H9 (cell line): ENCODE results near the gene TFR2. TPM values are rescaled to one million over a fixed set of nuclear protein-coding genes. Genes with fewer than 3 reads are reported as not detected.

Experiments used
- DNase-seq: peaks from one replicate; pipeline ENCODE4 v3.0.0-alpha.2; 2017
- H2AFZ ChIP-seq: one replicate; pipeline ENCODE4 v1.6.1; 2013; ENCODE audit warnings: mild to moderate bottlenecking, low read length, control low read depth, moderate library complexity
- H2AK5ac ChIP-seq: 2 replicates; pipeline ENCODE4 v1.6.1; 2013; ENCODE audit warnings: low read length, control low read depth, mixed read lengths; ENCODE audit not compliant: insufficient read length
- H2BK120ac ChIP-seq: one replicate; pipeline ENCODE4 v1.6.1; 2013; ENCODE audit warnings: low read depth, mild to moderate bottlenecking, low read length, control low read depth, inconsistent platforms; ENCODE audit not compliant: poor library complexity, severe bottlenecking
- H2BK12ac ChIP-seq: 2 replicates; pipeline ENCODE4 v1.6.1; 2013; ENCODE audit warnings: low read length, control low read depth, mixed read lengths, low read depth; ENCODE audit not compliant: insufficient read length
- H2BK15ac ChIP-seq: 2 replicates; pipeline ENCODE4 v1.6.1; 2013; ENCODE audit warnings: low read depth, low read length, control low read depth
- H2BK20ac ChIP-seq: one replicate; pipeline ENCODE4 v1.6.1; 2013; ENCODE audit warnings: low read depth, mild to moderate bottlenecking, low read length, control low read depth, inconsistent platforms; ENCODE audit not compliant: poor library complexity, severe bottlenecking
- H2BK5ac ChIP-seq: 2 replicates; pipeline ENCODE4 v1.6.1; 2013; ENCODE audit warnings: low read length, control low read depth, mixed read lengths; ENCODE audit not compliant: insufficient read length
- H3K14ac ChIP-seq: 2 replicates; pipeline ENCODE4 v1.6.1; 2013; ENCODE audit warnings: low read length, control low read depth; ENCODE audit not compliant: insufficient read depth
- H3K18ac ChIP-seq: 2 replicates; pipeline ENCODE4 v1.6.1; 2013; ENCODE audit warnings: low read depth, mild to moderate bottlenecking, mixed read lengths, low read length, control low read depth; ENCODE audit not compliant: insufficient read length
- H3K23ac ChIP-seq: 2 replicates; pipeline ENCODE4 v1.6.1; 2013; ENCODE audit warnings: low read length, control low read depth, mixed read lengths, low read depth; ENCODE audit not compliant: insufficient read length
- H3K23me2 ChIP-seq: 2 replicates; pipeline ENCODE4 v1.6.1; 2013; ENCODE audit warnings: low read depth, mild to moderate bottlenecking, mixed read lengths, low read length, control low read depth; ENCODE audit not compliant: insufficient read length, poor library complexity, severe bottlenecking
- H3K27ac ChIP-seq: 2 replicates; pipeline ENCODE4 v1.5.1; 2013; ENCODE audit warnings: low read length, control low read depth, mixed read lengths, low read depth; ENCODE audit not compliant: insufficient read length
- H3K27me3 ChIP-seq: 2 replicates; pipeline ENCODE4 v1.6.1; 2013; ENCODE audit warnings: low read length, control low read depth, inconsistent platforms; ENCODE audit not compliant: insufficient read depth
- H3K4ac ChIP-seq: 2 replicates; pipeline ENCODE4 v1.6.1; 2013; ENCODE audit warnings: low read depth, mild to moderate bottlenecking, control low read depth, inconsistent platforms, low read length, moderate library complexity
- H3K4me1 ChIP-seq: 2 replicates; pipeline ENCODE4 v1.6.1; 2013; ENCODE audit warnings: low read length, control low read depth, inconsistent platforms; ENCODE audit not compliant: insufficient read depth
- H3K4me2 ChIP-seq: 2 replicates; pipeline ENCODE4 v1.6.1; 2013; ENCODE audit warnings: low read length, control low read depth, mixed read lengths; ENCODE audit not compliant: insufficient read length, insufficient read depth
- H3K56ac ChIP-seq: 2 replicates; pipeline ENCODE4 v1.6.1; 2013; ENCODE audit warnings: low read depth, mild to moderate bottlenecking, mixed read lengths, low read length, control low read depth; ENCODE audit not compliant: insufficient read length
- H3K79me1 ChIP-seq: 2 replicates; pipeline ENCODE4 v1.6.1; 2013; ENCODE audit warnings: low read depth, mild to moderate bottlenecking, moderate library complexity, low read length, control low read depth, inconsistent platforms; ENCODE audit not compliant: insufficient read depth, poor library complexity, severe bottlenecking
- H3K79me2 ChIP-seq: 2 replicates; pipeline ENCODE4 v1.6.1; 2013; ENCODE audit warnings: low read length, control low read depth, inconsistent platforms; ENCODE audit not compliant: insufficient read depth
- H3K9ac ChIP-seq: 2 replicates; pipeline ENCODE4 v1.6.1; 2013; ENCODE audit warnings: low read length, control low read depth, mixed read lengths; ENCODE audit not compliant: insufficient read length; ENCODE audit errors: extremely low read depth
- H3K9me3 ChIP-seq: one replicate; pipeline ENCODE4 v1.6.1; 2013; ENCODE audit warnings: low read depth, low read length, inconsistent platforms; ENCODE audit not compliant: control insufficient read depth
- H3T11ph ChIP-seq: one replicate; pipeline ENCODE4 v1.6.1; 2013; ENCODE audit warnings: mild to moderate bottlenecking, low read length, control low read depth, inconsistent platforms
- H4K20me1 ChIP-seq: one replicate; pipeline ENCODE4 v1.6.1; 2013; ENCODE audit not compliant: control insufficient read depth, insufficient read length, insufficient read depth
- H4K5ac ChIP-seq: 2 replicates; pipeline ENCODE4 v1.6.1; 2013; ENCODE audit warnings: low read depth, mild to moderate bottlenecking, mixed read lengths, low read length, control low read depth; ENCODE audit not compliant: insufficient read length
- H4K8ac ChIP-seq: replicated peaks from 2 replicates; pipeline ENCODE4 v1.6.1; 2013; ENCODE audit warnings: low read length, control low read depth, mixed read lengths, low read depth; ENCODE audit not compliant: insufficient read length
- H4K91ac ChIP-seq: 2 replicates; pipeline ENCODE4 v1.6.1; 2013; ENCODE audit warnings: low read depth, mild to moderate bottlenecking, moderate library complexity, mixed read lengths, low read length, control low read depth; ENCODE audit not compliant: insufficient read length
- H3K27ac Mint-ChIP-seq, 3 experiments: 2 replicates in 2 of 3; 3 replicates in 1 of 3; pipeline ENCODE4 v1.8.0; 2020 to 2021; ENCODE audit warnings: mixed read lengths in 3 of 3, mild to moderate bottlenecking in 1 of 3, moderate library complexity in 1 of 3
- H3K27me3 Mint-ChIP-seq: 2 replicates; pipeline ENCODE4 v1.8.0; 2021; ENCODE audit warnings: low read depth, mild to moderate bottlenecking, moderate library complexity, mixed read lengths
- H3K36me3 Mint-ChIP-seq, 3 experiments: 2 replicates in 2 of 3; 3 replicates in 1 of 3; pipeline ENCODE4 v1.8.0; 2020 to 2021; ENCODE audit warnings: low read depth in 3 of 3, mixed read lengths in 3 of 3; ENCODE audit not compliant: insufficient read depth in 1 of 3
- H3K4me1 Mint-ChIP-seq, 2 experiments: 2 replicates each; pipeline ENCODE4 v1.8.0; 2020; ENCODE audit warnings: mixed read lengths in 2 of 2
- H3K4me3 Mint-ChIP-seq, 2 experiments: 2 replicates in 1 of 2; 3 replicates in 1 of 2; pipeline ENCODE4 v1.8.0; 2020 to 2021; ENCODE audit warnings: mild to moderate bottlenecking in 2 of 2, mixed read lengths in 2 of 2, moderate library complexity in 1 of 2
- H3K9me3 Mint-ChIP-seq, 2 experiments: 2 replicates in 1 of 2; 3 replicates in 1 of 2; pipeline ENCODE4 v1.8.0; 2020; ENCODE audit warnings: mild to moderate bottlenecking in 2 of 2, mixed read lengths in 2 of 2, moderate library complexity in 1 of 2
- WGBS: extraction: QIAGEN DNeasy Blood & Tissue Kit; methylation state at CpG from one replicate; pipeline ENCODE4 v1.1.7; 2013; ENCODE audit warnings: missing lambda C conversion rate, low lambda C conversion rate, mixed read lengths; ENCODE audit not compliant: insufficient read length; ENCODE audit errors: extremely low coverage; 5-methylcytosine and 5-hydroxymethylcytosine counted together
- total RNA-seq: library from RNA; stranded (reverse); gene quantifications from 2 replicates; pipeline ENCODE4 v1.2.1, GENCODE V29; 2021
- TF ChIP-seq, protein P1 (sequence below): fragments of 200-600 bp; sonication (generic); conservative IDR thresholded peaks from 3 replicates; pipeline ENCODE4 v1.8.0; 2021; ENCODE audit warnings: antibody characterized with exemption, mild to moderate bottlenecking

TFR2 gene
- total RNA-seq, 1 experiment from 2014 or later = 2.3 TPM

DNA sequence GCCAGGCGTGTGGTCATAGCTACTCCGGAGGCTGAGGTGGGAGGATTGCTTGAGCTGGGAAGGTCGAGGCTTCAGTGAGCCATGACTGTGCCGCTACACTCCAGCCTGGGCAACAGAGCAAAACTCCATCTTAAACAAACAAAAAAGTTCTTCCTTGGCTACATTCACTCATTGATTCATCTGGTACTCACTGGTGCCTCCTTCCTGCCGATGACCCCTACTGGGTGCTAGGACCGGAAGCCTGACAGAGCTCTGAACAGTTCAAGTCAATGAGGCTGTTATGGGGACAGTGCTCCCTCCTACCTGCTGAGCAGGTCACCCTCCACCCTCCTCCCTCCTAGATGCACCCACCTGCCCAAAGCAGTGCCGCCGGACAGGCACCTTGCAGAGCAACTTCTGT, 34.2 kb downstream of the TFR2 start:
- Histone ChIP-seq H3K9ac (no peak overlapping the region), H3K23me2 (peaks cover 32% of the 10 kb centered on the region), H3K79me2 (no peaks in the 10 kb centered on the region), H4K8ac (no peak overlapping the region), H3K23ac (no peak overlapping the region), H3K4me2 (no peak overlapping the region), H3K4me1 (no peaks in the 10 kb centered on the region), H3K4ac (no peak overlapping the region), H3K27ac (no peak overlapping the region), H2BK120ac (no peak overlapping the region), H2BK20ac (no peak overlapping the region), H3K18ac (no peak overlapping the region), H4K20me1 (no peaks in the 10 kb centered on the region), H3T11ph (no peak overlapping the region), H2AFZ (no peak overlapping the region), H2BK5ac (no peak overlapping the region), H4K91ac (no peak overlapping the region), H2AK5ac (no peak overlapping the region), H3K9me3 (no peaks in the 10 kb centered on the region), H3K14ac (no peak overlapping the region), H2BK15ac (no peak overlapping the region), H2BK12ac (no peak overlapping the region), H3K27me3 (no peaks in the 10 kb centered on the region), H3K79me1 (no peaks in the 10 kb centered on the region), H4K5ac (no peak overlapping the region), H3K56ac (no peak overlapping the region)
- H3K27me3 Mint-ChIP-seq = peaks cover 25% of the 10 kb centered on the region
- WGBS = no CpG with 5 or more reads among the region's 8 CpGs
- H3K27ac Mint-ChIP-seq = no peak overlapping the region
- no peak for DNase-seq
- TF ChIP-seq, protein P1, sequence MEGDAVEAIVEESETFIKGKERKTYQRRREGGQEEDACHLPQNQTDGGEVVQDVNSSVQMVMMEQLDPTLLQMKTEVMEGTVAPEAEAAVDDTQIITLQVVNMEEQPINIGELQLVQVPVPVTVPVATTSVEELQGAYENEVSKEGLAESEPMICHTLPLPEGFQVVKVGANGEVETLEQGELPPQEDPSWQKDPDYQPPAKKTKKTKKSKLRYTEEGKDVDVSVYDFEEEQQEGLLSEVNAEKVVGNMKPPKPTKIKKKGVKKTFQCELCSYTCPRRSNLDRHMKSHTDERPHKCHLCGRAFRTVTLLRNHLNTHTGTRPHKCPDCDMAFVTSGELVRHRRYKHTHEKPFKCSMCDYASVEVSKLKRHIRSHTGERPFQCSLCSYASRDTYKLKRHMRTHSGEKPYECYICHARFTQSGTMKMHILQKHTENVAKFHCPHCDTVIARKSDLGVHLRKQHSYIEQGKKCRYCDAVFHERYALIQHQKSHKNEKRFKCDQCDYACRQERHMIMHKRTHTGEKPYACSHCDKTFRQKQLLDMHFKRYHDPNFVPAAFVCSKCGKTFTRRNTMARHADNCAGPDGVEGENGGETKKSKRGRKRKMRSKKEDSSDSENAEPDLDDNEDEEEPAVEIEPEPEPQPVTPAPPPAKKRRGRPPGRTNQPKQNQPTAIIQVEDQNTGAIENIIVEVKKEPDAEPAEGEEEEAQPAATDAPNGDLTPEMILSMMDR = no peak
- H3K4me3 Mint-ChIP-seq = peak overlapping the region in 1 of 2 experiments; percentile 39; a peak in 1 of 5 replicates
- H3K36me3 Mint-ChIP-seq = peaks cover 0 to 16% (median 13%) of the 10 kb centered on the region in 3 experiments; a peak in 6 of 7 replicates
- no peaks in the 10 kb centered on the region for H3K9me3 Mint-ChIP-seq
- H3K4me1 Mint-ChIP-seq = peaks cover 23 to 38% of the 10 kb centered on the region in 2 experiments
